Measurements from ENCODE around the gene POLR2A.
A peak's percentile ranks its signal among the peaks of the same experiment; 100 is the strongest.

The POLR2A gene

DNA sequence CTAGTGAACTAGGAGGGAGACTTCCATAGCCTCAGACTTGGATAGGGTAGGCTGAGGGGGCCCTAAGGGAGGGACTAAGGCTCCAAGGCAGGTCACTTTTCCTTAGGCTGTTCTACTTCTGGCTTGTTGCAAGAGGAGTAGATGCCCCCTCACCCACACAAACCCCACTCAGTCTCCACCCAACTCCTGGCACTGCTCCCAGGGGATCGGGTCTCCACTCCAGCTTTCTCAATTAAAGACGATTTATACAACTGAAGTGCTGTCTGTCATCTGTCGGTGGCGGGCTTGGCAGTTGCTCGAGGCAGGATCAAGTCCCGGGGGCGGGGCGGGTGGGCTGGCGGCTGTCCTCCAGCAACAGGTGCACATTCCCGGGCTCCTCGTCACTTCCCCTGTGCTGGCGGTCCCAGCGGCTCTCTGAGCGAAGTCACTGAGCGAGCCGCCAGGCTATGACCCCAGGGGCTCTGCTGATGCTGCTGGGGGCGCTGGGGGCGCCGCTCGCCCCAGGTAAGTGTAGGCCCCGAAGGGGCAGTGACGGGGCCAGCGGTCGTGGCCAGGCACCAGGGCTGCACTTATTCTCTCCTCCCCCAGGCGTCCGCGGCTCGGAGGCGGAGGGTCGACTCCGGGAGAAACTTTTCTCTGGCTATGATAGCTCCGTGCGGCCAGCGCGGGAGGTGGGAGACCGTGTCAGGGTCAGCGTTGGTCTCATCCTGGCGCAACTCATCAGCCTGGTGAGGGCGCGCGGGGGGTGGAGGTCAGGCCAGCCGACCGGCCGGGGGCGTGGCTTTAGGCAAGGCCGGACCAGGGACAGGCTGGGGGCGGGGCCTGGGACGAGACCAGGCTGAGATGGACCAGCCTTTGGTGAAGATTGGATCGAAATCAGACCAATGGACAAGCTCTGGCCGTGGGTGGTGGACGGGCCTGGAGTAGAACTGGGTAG lies 39.2 kb upstream of the POLR2A start, which contains the start of gene CHRNB1:
Gene CHRNB1 (plus strand): TSS at position 380 of the 937 bp plus-strand sequence. CDS start 67 bp downstream, at position 447.
- CTCF ChIA-PET, result interaction anchor here (0.6 to 2.5 kb wide), 18 partner anchors 8 to 404 kb away, joined by 3 to 13 read pairs (median 4); partner anchors contain the start of genes TP53 and ZBTB4
- TF ChIP-seq ZNF433 (tag by site-specific recombination; IDR thresholded peaks at IDR 0.05; ENCODE audit: low read depth), result no peak
- TF ChIP-seq ZNF366 (tag by site-specific recombination; conservative IDR thresholded peaks at IDR 0.05), result no peak
- TF ChIP-seq SP7 (tag by site-specific recombination; IDR thresholded peaks at IDR 0.05), result peak; percentile 11; the same call in 1 of the 2 replicates
- no peak for TF ChIP-seq ZNF174 (tag by site-specific recombination; IDR thresholded peaks at IDR 0.05)
- TF ChIP-seq, protein P1, sequence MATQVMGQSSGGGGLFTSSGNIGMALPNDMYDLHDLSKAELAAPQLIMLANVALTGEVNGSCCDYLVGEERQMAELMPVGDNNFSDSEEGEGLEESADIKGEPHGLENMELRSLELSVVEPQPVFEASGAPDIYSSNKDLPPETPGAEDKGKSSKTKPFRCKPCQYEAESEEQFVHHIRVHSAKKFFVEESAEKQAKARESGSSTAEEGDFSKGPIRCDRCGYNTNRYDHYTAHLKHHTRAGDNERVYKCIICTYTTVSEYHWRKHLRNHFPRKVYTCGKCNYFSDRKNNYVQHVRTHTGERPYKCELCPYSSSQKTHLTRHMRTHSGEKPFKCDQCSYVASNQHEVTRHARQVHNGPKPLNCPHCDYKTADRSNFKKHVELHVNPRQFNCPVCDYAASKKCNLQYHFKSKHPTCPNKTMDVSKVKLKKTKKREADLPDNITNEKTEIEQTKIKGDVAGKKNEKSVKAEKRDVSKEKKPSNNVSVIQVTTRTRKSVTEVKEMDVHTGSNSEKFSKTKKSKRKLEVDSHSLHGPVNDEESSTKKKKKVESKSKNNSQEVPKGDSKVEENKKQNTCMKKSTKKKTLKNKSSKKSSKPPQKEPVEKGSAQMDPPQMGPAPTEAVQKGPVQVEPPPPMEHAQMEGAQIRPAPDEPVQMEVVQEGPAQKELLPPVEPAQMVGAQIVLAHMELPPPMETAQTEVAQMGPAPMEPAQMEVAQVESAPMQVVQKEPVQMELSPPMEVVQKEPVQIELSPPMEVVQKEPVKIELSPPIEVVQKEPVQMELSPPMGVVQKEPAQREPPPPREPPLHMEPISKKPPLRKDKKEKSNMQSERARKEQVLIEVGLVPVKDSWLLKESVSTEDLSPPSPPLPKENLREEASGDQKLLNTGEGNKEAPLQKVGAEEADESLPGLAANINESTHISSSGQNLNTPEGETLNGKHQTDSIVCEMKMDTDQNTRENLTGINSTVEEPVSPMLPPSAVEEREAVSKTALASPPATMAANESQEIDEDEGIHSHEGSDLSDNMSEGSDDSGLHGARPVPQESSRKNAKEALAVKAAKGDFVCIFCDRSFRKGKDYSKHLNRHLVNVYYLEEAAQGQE (tag by site-specific recombination; IDR thresholded peaks at IDR 0.05), result no peak
- peak; percentile 66 for TF ChIP-seq EGR2 (tag by site-specific recombination; IDR thresholded peaks at IDR 0.05; ENCODE audit: low read depth)
- TF ChIP-seq REPIN1 (tag by site-specific recombination; IDR thresholded peaks at IDR 0.05; ENCODE audit: low read depth), result no peak
- TF ChIP-seq ZNF112 (tag by site-specific recombination; IDR thresholded peaks at IDR 0.05), result no peak
- TF ChIP-seq, protein P2, sequence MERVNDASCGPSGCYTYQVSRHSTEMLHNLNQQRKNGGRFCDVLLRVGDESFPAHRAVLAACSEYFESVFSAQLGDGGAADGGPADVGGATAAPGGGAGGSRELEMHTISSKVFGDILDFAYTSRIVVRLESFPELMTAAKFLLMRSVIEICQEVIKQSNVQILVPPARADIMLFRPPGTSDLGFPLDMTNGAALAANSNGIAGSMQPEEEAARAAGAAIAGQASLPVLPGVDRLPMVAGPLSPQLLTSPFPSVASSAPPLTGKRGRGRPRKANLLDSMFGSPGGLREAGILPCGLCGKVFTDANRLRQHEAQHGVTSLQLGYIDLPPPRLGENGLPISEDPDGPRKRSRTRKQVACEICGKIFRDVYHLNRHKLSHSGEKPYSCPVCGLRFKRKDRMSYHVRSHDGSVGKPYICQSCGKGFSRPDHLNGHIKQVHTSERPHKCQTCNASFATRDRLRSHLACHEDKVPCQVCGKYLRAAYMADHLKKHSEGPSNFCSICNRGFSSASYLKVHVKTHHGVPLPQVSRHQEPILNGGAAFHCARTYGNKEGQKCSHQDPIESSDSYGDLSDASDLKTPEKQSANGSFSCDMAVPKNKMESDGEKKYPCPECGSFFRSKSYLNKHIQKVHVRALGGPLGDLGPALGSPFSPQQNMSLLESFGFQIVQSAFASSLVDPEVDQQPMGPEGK (tag by site-specific recombination; IDR thresholded peaks at IDR 0.05), result peak; percentile 73
- no peak for TF ChIP-seq ZNF426 (tag by site-specific recombination; IDR thresholded peaks at IDR 0.05)
- TF ChIP-seq ZNF2 (tag by site-specific recombination; IDR thresholded peaks at IDR 0.05), result peak; percentile 54; the same call in 1 of the 2 replicates
- no peak for TF ChIP-seq ZNF670 (tag by site-specific recombination; IDR thresholded peaks at IDR 0.05; ENCODE audit: low read depth)
- no peak for TF ChIP-seq ZNF221 (tag by site-specific recombination; IDR thresholded peaks at IDR 0.05; ENCODE audit: borderline replicate concordance)
- TF ChIP-seq, protein P3, sequence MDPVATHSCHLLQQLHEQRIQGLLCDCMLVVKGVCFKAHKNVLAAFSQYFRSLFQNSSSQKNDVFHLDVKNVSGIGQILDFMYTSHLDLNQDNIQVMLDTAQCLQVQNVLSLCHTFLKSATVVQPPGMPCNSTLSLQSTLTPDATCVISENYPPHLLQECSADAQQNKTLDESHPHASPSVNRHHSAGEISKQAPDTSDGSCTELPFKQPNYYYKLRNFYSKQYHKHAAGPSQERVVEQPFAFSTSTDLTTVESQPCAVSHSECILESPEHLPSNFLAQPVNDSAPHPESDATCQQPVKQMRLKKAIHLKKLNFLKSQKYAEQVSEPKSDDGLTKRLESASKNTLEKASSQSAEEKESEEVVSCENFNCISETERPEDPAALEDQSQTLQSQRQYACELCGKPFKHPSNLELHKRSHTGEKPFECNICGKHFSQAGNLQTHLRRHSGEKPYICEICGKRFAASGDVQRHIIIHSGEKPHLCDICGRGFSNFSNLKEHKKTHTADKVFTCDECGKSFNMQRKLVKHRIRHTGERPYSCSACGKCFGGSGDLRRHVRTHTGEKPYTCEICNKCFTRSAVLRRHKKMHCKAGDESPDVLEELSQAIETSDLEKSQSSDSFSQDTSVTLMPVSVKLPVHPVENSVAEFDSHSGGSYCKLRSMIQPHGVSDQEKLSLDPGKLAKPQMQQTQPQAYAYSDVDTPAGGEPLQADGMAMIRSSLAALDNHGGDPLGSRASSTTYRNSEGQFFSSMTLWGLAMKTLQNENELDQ (tag by site-specific recombination; IDR thresholded peaks at IDR 0.05; ENCODE audit: low read depth), result no peak
- no peak for TF ChIP-seq ZNF394 (tag by site-specific recombination; IDR thresholded peaks at IDR 0.05; ENCODE audit: borderline replicate concordance)
- TF ChIP-seq, protein P4, sequence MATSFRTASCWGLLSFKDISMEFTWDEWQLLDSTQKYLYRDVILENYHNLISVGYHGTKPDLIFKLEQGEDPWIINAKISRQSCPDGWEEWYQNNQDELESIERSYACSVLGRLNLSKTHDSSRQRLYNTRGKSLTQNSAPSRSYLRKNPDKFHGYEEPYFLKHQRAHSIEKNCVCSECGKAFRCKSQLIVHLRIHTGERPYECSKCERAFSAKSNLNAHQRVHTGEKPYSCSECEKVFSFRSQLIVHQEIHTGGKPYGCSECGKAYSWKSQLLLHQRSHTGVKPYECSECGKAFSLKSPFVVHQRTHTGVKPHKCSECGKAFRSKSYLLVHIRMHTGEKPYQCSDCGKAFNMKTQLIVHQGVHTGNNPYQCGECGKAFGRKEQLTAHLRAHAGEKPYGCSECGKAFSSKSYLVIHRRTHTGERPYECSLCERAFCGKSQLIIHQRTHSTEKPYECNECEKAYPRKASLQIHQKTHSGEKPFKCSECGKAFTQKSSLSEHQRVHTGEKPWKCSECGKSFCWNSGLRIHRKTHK (tag by site-specific recombination; IDR thresholded peaks at IDR 0.05), result no peak
- peak; percentile 84 for TF ChIP-seq KLF9 (tag by site-specific recombination; IDR thresholded peaks at IDR 0.05; ENCODE audit: low read depth)
- no peak for TF ChIP-seq ZNF132 (tag by site-specific recombination; IDR thresholded peaks at IDR 0.05; ENCODE audit: borderline replicate concordance)
- TF ChIP-seq, protein P5, sequence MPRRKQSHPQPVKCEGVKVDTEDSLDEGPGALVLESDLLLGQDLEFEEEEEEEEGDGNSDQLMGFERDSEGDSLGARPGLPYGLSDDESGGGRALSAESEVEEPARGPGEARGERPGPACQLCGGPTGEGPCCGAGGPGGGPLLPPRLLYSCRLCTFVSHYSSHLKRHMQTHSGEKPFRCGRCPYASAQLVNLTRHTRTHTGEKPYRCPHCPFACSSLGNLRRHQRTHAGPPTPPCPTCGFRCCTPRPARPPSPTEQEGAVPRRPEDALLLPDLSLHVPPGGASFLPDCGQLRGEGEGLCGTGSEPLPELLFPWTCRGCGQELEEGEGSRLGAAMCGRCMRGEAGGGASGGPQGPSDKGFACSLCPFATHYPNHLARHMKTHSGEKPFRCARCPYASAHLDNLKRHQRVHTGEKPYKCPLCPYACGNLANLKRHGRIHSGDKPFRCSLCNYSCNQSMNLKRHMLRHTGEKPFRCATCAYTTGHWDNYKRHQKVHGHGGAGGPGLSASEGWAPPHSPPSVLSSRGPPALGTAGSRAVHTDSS (tag by site-specific recombination; IDR thresholded peaks at IDR 0.05), result no peak
- no peak for TF ChIP-seq ZNF214 (tag by site-specific recombination; IDR thresholded peaks at IDR 0.05; ENCODE audit: borderline replicate concordance)
- TF ChIP-seq ZNF747 (tag by site-specific recombination; IDR thresholded peaks at IDR 0.05), result no peak

More for the DNA sequence above, 39.2 kb upstream of the POLR2A start, which contains the start of gene CHRNB1:
- no peak within 1 kb of the TSS; the same call in 1 of the 2 replicates for H3K27ac ChIP-seq (ENCODE audit: extremely low read depth, low read depth, low read length)
- H3K36me3 ChIP-seq (ENCODE audit: control insufficient read depth in 2 of 2, insufficient read depth in 1 of 2, low read length in 2 of 2), result no peaks in the 10 kb centered on the region; a peak in 1 of 3 replicates
- H3K4me1 ChIP-seq (ENCODE audit: control insufficient read depth, insufficient read depth, low read length), result peaks cover 19% of the 10 kb centered on the region
- POLR2A ChIA-PET, result interaction anchor here (0.6 to 2.7 kb wide), 17 partner anchors 8 to 243 kb away, joined by 3 to 17 read pairs (median 4); partner anchors contain the start of genes NEURL4, POLR2A, TMEM102 and TMEM256
- peak within 1 kb of the TSS; percentile 57 for H3K4me3 ChIP-seq (ENCODE audit: low read depth, low read length)
- H3K9me3 ChIP-seq (ENCODE audit: control insufficient read depth, insufficient read depth, low read depth, low read length), result no peaks in the 10 kb centered on the region

All from HEK293 (cell line).